Dermis blood vessel endothelial cell (primary cell): ENCODE data around the gene C1QTNF12. TPM values are rescaled to one million over a fixed set of nuclear protein-coding genes. Genes with fewer than 3 reads are reported as not detected.

Experiments used
- DNase-seq: peaks from one replicate; pipeline ENCODE4 v3.0.0; 2010
- total RNA-seq: library from RNA; depleted of rRNA; stranded (reverse); fragments of >200 nt; gene quantifications from 2 replicates; pipeline ENCODE4 v1.2.3, GENCODE V29; 2014

Gene C1QTNF12
- total RNA-seq, 1 donor from 2014 or later = 0.17 TPM

DNA sequence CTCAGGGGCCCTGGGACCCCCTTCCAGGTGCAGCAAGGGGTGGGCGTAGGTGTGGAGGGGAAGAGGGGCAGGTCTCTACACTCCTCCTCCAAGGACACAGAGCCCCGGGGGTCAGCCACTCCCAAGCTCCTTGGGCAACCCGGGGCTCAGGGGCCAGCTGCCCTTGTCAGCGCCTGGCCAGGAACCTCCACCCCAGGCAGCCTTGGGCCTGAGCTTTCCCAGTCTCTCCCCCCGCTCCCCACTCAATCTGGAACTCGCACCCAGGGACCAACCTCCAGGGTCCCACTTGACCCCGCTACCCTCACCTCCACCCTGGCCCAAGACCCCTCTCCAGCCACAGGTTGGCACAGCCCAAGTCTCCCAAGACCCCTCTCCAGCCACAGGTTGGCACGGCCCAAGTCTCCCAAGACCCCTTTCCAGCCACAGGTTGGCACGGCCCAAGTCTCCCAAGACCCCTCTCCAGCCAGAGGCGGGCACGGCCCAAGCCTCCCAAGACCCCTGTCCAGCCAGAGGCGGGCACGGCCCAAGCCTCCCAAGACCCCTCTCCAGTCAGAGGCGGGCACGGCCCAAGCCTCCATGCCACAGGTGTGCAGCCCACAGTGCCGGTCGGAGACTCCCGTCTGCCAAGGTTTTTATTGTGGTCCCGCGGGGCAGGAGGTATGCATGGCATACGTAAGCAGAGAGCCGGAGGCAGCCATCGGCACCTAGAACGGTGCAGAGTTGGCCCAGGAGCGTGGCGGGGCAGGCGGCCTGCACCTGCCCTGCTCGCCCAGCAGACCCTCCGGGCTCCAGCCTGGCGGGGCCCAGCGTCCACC is 35.6 kb downstream of the C1QTNF12 start:
- no peak for DNase-seq

DNA sequence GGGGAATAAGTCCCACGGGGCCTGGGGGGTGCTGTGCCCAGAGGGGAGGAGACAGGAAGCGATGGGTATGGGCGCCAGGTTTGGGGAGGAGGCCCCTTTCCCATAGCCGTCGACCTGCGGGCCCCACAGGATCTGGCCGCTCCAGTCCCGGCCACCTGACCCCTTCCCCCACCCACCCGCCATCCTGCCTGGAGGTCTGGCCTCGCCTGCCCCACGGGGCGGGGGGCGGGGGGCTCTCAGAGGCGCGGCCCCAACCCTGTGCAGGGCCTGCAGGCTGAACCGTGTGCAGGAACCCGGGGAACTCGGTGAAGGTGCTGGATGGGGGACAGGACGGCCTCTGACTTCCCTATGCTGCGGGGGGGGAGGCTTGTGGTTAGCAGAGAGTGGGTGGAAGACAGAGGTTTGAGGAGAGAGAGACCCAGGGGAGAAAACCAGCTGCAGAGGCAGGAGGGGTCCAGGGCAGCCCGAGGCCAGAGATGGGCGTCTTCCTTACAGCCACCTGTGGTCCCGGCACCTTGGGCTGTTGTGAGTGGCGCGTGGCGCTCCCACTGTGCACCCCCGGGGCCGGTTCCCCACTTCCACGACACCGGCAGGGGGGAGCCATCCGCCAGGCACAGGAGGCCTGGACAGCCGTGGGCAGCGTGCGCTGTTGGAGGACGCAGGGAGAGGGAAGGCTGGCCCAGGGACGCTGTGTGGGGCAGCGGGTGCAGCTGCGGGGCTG is 37.6 kb downstream of the C1QTNF12 start:
- DNase-seq = no peak

DNA sequence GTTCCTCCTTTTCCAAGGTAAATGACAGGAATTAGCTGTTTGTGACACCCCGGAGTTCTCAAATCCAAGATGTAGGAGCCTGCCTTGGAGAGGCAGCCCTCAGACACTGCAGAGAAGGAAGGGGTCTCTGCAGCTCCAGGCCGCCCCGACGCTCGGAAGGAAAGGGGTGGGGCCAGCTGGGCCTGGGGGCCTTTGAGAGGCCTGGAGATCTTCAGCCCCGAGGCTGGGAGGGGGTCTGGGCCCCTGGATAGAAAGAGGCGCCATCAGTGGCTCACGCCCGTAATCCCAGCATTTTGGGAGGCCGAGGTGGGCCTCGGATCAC is 39.0 kb downstream of the C1QTNF12 start:
- DNase-seq = no peak

DNA sequence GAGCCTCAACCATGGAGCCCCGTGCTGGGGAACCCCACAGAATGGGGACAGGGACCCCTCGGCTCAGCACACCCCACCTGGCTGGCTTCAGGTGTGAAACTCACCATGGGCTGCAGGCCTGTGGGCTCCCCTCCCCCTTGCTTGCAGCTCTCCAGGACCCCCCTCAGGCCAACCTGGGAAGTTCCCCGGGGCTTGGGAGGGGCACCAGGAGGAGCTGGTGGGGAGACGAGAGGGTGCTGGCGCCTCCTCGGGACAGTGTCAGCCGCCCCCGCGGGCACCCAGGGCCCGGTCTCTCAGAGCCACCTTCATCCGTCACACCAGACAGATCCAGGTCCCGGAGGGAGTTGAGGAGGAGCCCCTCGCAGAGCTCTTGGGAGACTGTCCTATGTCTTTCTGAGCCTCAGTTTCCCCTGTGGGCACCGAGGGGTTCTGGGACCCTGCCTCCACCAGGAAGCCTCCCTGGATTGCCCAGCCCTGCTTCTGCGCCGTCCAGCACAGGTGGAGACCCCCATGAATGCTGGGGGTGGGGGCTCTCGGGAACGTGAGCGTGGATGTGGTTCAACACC is 39.5 kb downstream of the C1QTNF12 start:
- DNase-seq = no peak

DNA sequence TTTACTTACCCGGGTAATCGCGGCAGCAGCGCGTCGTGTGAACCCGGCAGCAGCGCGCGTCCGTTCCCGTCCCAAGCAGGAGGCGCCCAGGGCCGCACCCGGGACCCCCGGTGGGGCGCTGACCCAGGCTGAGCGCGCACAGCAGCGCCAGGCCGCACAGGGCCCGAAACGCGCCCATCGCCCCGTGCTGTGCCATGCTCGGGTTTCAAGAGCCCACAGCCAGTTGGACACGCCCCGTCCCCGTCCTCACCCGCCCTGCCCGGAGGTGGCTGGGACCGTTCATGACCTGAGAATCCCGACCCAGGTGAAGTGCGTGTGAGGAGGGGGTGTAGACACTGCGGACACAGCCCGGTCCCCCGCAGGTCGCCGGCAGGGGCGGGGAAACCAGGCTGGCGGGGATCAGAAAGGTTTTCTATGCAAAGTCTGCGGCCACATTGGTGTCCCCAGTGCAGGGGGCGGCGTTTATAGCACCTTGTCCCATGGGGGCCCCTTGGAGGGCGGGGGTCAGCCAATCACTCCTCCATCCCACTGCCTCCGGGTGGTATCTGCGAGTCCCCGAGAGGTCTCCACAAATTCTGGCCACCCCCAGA is 40.1 kb downstream of the C1QTNF12 start, which contains the start of gene TNFRSF18:
TNFRSF18 (minus strand) TSS at position 217 of the 590 bp plus-strand sequence; CDS start at position 196, 21 bp downstream.
- DNase-seq = no peak

DNA sequence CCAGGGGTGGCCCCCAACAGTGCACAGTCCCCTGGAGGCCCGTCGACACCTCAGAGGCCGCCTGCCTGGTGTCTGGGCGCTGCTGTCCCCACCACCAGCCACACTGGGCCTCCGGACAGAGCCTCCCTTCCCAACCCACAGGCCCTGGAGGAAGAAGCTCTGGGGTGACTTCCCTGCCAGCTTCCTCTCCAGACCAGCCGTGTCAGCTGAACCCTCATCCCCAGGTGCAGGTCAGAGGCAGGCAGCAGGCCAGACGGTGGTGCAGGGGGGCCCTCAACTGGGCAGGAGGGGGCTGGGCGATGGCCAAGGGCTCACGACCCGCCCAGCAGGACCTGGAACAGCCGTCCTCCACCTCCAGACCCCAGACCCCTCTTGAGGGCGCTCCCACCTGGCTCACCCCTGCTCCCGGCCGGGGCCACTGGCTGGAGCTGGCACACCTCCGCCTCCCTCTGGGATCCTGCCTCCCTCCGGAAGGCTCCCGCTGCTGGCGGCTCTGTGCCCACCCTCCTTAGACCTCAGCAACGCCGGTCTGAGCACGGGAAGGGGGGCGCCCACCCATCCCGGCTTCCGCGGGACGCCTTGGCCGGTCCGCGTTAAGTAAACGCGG is 40.6 kb downstream of the C1QTNF12 start:
- no peak for DNase-seq

DNA sequence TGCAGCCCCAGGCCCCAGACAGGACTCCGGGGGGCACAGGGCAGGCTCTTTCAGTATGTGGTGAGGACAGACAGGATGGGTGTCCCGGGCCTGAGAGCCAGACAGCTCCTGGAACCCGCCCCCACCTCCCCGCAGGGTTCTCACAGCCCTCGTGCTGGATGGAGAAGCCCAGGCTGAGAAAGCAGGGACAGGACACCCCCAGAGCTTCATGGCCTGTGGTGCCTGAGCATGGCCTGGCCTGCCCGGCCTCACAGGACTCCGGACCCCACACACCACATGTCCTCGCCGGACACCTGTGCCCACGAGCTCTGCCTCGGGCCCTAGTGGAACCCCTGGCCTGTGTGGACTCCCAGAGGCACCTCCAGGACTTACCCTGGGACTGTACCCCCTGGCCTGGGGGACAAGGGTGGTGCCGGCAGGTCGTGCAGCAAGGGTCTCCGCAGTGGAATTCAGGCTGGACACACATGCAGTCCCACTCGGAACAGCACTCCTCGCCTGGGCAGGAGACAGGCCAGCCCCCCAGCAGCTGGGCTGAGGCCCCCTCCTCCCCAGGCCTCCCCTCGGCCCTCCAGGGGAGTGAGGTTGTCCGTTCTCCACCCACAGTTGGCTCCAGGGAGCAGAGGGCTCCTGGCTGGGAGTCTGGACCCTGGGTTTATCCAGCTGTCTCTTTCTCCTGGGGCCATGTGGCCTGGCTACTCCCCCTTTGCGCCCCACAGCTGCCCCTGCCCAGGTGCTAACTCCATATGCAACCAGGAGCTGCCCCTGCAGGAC is 41.3 kb downstream of the C1QTNF12 start:
- no peak for DNase-seq

DNA sequence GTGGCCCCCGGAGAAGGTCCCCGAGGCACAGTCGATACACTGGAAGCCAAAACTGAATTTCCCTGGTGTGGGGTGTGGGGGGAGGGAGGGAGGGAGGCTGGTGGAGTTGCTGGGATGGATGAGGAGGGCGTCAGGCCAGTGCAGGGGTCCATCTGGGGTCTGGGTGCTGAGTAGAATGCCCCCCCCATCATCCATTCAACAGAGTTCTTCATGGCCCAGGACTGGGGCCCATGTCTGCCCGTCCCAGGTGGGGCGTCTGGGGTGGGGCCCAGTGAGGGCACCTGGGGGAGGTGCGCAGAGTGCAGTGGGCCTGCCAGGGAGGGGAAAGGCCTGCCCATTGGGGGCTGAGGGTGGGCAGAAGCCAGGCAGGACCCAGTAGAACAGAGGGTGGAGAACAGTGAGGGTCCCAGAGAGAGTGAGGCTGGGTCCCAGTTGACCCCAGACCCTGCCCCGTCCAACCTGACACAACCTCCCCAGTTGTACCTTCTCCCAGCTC is 42.0 kb downstream of the C1QTNF12 start:
- no peak for DNase-seq

DNA sequence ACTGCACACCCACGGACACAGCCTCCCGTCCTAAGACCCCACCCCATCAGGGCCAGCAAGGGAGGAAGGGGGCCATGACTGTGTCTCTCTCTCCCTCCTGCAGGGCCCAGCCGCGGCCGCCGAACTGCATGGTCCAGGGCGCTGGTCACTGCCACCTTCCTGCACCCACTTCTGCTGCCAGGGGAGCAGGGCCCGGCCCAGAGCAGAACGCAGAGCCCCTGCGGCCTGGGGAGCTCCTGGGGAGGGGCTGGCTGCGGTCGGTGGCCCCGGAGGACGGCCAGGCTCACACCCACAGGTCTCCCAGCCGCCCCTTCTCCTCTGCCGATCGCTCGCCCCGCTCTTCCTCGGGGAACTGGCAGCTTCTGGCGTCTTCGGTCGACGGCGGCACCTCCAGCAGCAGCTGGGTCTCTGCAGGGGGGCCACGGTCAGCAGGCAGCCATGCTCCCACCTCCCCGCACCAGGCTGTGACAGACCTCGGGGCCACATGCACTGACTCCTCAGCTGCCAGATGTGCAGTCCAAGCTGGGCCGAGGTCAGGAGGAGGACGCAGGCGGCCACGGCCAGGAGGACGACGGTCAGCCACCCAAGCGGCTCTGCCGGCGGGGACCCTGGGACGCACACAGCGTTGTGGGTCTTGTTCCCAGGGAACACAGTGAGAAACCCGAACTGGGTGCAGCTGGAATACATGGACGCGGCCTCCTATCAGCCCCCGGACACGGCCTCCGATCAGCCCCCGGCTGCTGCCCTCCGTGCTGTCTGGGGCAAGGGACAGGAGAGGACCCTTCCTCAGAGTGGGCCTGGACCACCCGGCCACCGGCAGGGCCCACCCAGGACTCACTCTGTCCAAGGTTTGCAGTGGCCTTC is 42.7 kb downstream of the C1QTNF12 start:
- no peak for DNase-seq

DNA sequence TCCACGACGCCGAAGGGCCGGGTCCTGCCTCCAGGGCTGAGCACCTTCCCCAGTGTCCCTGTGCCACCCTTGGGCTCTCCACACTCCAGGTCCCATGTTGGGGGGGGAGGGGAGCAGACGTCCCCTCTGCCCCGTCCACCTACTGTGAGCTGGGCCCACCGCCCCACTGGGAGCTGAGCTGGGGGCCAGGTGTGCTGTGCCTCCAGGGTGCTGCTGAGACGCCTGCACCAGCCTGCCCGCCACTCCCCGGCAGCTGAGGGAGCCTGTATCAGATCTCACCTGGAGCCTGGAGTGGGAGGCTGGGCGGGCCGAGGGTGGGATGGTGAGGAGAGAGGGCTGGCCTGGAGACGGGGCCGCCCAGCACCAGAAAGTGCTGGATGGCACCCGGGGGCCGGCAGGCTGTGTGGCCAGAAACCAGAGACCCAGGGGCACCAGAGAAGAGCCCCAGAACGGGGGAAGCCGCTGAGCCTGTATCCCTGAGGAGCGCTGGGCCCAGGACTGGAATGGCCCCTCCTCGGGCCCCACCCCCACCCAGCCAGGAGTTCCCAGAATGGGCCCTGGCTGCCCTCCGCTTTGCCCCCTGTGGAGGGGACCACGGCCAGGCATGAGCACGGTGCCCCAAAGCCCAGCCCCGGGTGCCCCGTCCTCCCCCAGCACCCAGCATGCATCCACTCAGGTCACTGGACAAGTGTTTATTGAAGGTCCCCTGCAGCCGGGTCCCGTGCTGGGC is 43.5 kb downstream of the C1QTNF12 start:
- no peak for DNase-seq

DNA sequence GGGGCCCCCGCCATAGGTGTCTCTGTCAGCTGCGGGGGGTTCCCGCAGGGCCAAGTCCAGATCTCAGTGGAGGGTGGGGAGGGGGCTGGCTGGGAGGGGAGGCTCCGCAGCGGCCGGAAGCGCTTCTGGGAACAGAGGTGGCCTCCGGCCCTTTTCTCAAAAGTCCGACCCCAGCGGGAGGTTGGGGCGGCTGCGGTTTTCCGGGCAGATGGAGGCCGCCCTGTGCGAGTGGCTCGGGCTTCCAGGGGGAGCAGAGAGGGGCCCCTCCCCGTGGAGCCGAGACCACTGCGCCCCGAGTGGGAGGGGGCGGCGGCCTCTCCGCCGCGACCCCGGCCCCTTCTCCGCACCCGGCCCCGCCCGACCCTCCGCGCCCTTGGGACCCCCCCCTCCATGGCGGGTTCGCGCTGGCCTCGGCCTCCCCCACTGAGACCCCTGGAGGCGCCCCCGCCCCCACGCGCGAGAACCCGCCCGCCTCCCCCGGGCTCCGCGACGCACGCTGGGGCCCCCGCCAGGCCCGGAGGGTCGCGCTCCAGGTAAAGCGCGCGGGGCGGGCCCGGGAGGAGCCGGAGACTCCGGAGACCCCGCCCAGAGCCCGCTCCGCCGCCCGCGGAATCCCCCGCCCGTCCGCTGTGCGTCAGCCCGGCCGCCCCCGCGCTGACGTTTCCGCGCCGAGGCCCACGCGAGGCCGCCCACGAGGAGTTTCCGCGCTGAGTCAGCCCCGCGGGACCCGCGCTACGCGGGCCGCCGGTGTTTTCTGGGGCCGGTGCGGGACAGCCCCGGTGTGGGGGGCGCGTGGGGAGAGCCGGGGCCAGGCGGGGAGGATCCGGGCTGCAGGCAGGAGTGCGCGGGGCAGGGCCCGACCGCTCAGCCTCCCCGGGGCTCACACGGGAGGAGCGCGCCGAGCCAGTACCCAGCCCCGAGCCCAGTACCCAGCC is 45.4 kb downstream of the C1QTNF12 start:
- peak; percentile 37 for DNase-seq

DNA sequence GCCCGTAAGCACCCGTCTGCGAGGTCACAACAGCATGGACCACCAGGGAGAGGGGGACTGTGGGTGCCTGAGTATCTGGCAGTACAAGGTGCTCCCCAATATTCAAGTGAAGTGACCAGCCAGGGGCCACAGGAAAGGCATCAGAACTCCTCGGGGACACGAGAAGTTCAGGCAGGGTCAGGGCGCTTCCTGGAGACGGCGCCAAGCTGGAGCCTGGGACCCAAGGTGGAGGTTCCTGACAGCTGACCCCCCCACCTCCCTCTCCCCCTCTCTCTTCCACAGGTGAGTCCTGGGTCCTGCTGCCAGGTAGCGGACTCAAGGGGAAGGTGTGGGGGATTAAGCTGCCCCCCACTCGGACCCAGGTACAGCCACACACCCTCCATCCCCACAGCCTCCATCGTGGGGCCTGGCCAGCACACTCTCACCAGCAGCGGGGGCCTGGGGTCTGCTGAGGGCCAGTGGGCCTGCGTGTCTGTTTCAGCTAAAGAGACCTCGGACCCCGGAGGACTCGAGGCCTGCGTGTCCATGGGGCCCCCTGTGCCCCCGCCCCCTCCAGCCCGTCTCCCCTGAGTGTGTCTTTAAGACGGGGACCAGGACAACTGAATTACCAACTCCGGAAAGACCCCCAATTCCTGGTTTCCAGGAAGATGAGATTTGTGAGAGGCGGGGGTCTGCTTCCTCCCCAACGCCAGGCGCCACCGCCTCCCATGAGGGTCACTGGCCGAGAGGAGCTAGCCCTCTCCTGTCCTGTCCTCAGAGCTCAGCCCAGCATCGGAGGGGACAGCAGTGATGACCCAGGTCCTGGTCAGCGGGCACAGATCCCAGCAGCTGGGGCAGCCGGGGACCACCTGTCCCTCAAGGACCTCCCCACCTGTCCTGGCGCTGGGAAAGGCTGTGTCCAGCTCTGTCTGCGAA is 46.3 kb downstream of the C1QTNF12 start:
- DNase-seq = no peak

DNA sequence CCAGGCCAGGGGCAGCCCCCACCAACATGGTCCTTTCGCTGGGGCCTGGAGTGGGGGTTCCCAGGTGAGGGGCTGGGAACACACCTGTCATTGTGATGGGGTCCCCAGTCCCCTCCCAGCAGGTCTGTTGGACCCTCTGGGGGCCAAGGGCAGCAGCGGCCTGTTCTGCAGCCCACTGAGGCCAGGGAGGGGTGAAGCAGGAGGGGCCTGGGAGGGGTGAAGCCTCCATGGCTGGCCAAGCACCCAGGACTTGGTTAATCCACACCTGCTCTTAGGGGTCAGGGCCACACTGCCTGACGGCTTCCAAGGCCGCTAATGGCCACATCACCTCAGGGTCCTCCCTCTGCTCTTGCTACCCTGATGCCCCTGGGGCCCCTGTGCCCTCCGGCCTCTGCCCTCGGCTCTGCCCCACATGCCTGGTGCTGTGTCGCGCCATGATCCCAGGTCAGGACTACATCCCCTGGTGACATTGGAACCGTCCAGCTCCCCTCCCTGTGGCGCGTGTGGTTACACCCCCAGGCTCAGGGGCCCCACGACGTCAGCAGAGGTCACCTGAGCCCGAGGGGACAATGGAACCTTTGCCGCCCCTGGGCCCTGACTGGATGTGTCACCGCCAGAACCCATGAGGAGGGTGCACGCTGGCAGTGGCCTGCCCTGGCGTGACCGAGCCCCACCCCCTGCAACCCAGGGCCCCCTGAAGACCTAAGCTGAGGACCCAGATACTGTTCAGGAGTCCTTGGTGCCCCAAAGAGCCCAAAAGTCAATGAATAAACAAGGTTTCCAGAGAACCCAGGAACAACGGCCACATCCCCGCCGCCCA is 47.2 kb downstream of the C1QTNF12 start:
- no peak for DNase-seq

DNA sequence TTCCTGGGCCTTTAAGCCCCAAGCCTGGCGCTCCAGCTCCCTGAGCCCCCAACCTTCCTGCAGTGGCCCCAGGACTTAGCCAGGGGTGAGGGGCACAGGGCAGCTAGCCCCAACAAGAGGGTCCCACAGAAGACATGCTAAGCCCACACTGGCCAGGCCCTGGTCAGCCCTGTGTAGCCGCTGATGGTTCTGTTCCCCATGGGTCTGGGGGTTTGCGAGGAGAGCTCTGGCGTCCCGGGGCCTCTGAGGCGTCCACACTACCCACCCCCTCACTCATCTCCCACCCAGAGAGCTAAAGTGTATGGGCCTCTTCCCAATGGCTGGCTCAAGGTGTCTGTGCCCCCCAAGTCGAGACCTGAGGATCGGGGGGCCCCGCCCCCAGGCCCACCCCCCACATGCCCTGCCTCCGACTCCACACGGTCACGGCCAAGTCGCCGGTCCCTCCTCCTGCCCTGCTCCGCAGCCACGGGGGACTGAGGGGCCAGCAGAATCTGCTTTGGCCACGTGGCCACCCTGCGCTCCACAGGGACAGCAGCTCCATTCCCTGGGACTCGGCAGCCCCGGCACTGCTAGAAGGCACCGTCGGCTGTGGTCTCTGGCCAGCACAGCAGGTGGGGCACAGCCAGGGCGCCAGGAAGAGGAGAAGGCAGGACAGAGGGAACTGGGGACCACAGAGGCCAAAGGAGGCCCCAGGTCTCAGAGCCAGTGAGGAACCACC is 47.9 kb downstream of the C1QTNF12 start:
- DNase-seq = no peak

DNA sequence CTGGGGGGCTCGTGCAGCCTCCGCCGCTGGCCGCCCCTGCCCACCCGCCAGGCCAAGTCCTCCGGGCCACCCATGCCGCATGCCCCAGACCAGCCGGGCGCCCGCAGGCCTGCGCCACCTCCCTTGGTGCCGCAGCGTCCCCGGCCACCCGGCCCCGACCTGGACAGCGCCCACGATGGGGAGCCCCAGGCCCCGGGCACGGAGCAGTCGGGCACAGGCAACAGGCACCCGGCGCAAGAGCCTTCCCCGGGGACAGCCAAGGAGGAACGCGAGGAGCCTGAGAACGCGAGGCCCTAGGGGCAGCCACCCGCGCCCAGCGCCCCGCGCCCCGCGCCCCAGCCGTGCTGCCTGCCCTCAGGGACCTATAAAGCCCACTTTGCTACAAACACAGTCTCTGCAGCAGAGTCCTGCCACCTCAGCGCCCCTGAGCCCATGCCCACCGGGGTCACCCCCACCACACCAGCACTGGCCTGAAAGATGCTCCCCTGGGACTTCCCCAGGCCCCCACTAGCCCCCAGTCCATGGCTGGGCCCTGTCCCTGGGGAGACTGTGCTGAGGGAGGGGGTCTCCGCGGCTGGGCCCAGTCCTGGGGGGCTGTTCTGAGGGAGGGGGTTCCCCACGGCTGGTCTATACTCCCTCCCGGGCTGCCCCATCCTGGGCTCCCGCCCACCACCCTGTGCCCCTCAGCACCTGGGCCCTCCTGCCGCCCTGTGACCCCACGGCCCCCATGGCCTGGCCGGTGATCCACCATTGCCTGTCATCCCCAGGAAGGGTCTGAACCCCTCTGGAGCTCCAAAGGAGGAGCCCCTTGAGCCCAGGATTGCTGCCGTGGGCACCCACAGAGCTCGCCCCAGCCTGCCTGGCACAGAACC is 48.7 kb downstream of the C1QTNF12 start:
- DNase-seq = no peak

DNA sequence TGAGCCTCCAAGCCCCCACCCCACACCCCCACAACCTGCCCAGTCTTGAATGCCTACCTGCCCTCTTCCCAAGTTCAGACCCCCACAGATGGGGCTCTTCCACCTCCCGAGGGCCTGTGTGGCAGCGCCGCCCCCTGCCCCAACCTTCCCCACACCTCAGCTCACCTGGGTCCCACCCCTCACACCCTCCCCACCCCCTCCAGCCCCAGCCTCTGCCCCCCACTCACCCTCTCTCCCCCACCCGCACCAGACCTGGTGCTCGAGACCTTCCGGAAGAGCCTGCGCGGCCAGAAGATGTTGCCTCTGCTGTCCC is 49.4 kb downstream of the C1QTNF12 start:
- DNase-seq = no peak
